ENCODE measurements around the gene STAG3. TPM values are rescaled to one million over a fixed set of nuclear protein-coding genes. Genes with fewer than 3 reads are reported as not detected.

Gene STAG3
- total and polyA plus RNA-seq, 2 of the 4 experiments (the other 2 are of a cell fraction) = 0.36 to 0.65 TPM

DNA sequence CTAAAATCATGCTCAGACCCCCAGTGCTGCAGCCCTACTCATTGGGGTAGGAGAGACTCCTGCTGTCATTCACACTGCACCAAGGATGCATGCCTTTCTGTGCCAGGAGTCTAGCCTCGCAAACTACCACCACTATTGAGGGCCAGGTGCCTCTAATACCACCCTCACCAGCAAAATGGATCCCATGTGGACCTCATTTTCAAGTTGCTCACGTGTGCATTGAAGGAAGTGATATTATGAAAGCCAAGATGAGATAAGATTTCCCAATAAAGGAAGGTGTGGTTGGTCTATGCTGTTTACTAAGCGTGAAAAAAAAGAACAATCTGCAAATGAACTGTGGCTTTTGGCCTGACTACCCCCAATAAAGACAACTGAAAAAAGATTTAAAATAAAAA is 36.2 kb upstream of the STAG3 start:
- Histone ChIP-seq H3K18ac (ENCODE audit: low read depth, low read length) (no peak overlapping the region), H3K27me3 (ENCODE audit: control insufficient read depth, insufficient read depth, low read length) (no peaks in the 10 kb centered on the region), H3K79me1 (ENCODE audit: low read depth in 1 of 2, low read length in 2 of 2) (no peaks in the 10 kb centered on the region), H2AK9ac (replicated peaks; ENCODE audit: low read depth, low read length, poor library complexity) (no peak overlapping the region), H4K20me1 (ENCODE audit: insufficient read depth, low read length) (no peaks in the 10 kb centered on the region), H4K5ac (ENCODE audit: low read depth, low read length) (no peak overlapping the region), H3K36me3 (ENCODE audit: control insufficient read depth, insufficient read depth, low read length) (no peaks in the 10 kb centered on the region), H3K9me1 (ENCODE audit: insufficient read depth, low read length) (no peaks in the 10 kb centered on the region), H3K4ac (ENCODE audit: low read depth, low read length) (no peak overlapping the region), H3K4me3 (ENCODE audit: insufficient read depth, low read depth, low read length) (no peak overlapping the region), H4K91ac (ENCODE audit: insufficient read depth, low read depth, low read length) (no peak overlapping the region), H3K9ac (ENCODE audit: low read depth, low read length) (no peak overlapping the region), H3K27ac (ENCODE audit: insufficient read depth, low read length) (no peak overlapping the region), H2BK15ac (ENCODE audit: low read depth, low read length) (no peak overlapping the region), H3K23ac (ENCODE audit: low read depth, low read length) (no peak overlapping the region), H3K4me2 (ENCODE audit: low read depth, low read length) (no peak overlapping the region), H2BK120ac (ENCODE audit: low read depth, low read length) (no peak overlapping the region), H3K56ac (ENCODE audit: extremely low read depth, insufficient read depth, low read length) (no peak overlapping the region), H2BK5ac (ENCODE audit: low read depth, low read length, poor library complexity, severe bottlenecking) (no peak overlapping the region), H3K4me1 (ENCODE audit: control insufficient read depth, insufficient read depth, low read length) (no peaks in the 10 kb centered on the region), H2AK5ac (ENCODE audit: low read depth, low read length) (no peak overlapping the region), H2BK20ac (ENCODE audit: low read depth, low read length) (no peak overlapping the region), H4K8ac (ENCODE audit: low read depth in 2 of 2, low read length in 2 of 2) (no peak overlapping the region), H2AFZ (replicated peaks; ENCODE audit: low read length, poor library complexity) (peak overlapping the region; percentile 33), H3K14ac (replicated peaks; ENCODE audit: low read depth, low read length) (no peak overlapping the region), H3K9me3 (ENCODE audit: control insufficient read depth, insufficient read depth, low read length) (no peaks in the 10 kb centered on the region)
- no peak for TF ChIP-seq POLR2A (IDR thresholded peaks at IDR 0.05; ENCODE audit: low read depth, low read length)
- TF ChIP-seq, protein P1, sequence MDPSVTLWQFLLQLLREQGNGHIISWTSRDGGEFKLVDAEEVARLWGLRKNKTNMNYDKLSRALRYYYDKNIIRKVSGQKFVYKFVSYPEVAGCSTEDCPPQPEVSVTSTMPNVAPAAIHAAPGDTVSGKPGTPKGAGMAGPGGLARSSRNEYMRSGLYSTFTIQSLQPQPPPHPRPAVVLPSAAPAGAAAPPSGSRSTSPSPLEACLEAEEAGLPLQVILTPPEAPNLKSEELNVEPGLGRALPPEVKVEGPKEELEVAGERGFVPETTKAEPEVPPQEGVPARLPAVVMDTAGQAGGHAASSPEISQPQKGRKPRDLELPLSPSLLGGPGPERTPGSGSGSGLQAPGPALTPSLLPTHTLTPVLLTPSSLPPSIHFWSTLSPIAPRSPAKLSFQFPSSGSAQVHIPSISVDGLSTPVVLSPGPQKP (IDR thresholded peaks at IDR 0.05; ENCODE audit: borderline replicate concordance, low read depth, low read length) = no peak
- no peak for TF ChIP-seq NFE2L2 (IDR thresholded peaks at IDR 0.05; ENCODE audit: low read depth, low read length)
- TF ChIP-seq, protein P2, sequence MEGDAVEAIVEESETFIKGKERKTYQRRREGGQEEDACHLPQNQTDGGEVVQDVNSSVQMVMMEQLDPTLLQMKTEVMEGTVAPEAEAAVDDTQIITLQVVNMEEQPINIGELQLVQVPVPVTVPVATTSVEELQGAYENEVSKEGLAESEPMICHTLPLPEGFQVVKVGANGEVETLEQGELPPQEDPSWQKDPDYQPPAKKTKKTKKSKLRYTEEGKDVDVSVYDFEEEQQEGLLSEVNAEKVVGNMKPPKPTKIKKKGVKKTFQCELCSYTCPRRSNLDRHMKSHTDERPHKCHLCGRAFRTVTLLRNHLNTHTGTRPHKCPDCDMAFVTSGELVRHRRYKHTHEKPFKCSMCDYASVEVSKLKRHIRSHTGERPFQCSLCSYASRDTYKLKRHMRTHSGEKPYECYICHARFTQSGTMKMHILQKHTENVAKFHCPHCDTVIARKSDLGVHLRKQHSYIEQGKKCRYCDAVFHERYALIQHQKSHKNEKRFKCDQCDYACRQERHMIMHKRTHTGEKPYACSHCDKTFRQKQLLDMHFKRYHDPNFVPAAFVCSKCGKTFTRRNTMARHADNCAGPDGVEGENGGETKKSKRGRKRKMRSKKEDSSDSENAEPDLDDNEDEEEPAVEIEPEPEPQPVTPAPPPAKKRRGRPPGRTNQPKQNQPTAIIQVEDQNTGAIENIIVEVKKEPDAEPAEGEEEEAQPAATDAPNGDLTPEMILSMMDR (conservative IDR thresholded peaks at IDR 0.05; ENCODE audit: low read depth, low read length) = no peak
- no peak for TF ChIP-seq RAD21 (IDR thresholded peaks at IDR 0.05; ENCODE audit: low read length)
- TF ChIP-seq, protein P3, sequence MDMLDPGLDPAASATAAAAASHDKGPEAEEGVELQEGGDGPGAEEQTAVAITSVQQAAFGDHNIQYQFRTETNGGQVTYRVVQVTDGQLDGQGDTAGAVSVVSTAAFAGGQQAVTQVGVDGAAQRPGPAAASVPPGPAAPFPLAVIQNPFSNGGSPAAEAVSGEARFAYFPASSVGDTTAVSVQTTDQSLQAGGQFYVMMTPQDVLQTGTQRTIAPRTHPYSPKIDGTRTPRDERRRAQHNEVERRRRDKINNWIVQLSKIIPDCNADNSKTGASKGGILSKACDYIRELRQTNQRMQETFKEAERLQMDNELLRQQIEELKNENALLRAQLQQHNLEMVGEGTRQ (IDR thresholded peaks at IDR 0.05; ENCODE audit: low read depth, low read length) = no peak
- no peak for TF ChIP-seq CEBPB (IDR thresholded peaks at IDR 0.05; ENCODE audit: low read depth, low read length)
- no peak for TF ChIP-seq RFX5 (IDR thresholded peaks at IDR 0.05; ENCODE audit: low read depth, low read length)
- TF ChIP-seq SMC3 (IDR thresholded peaks at IDR 0.05; ENCODE audit: low read depth, low read length) = no peak
- TF ChIP-seq MAZ (IDR thresholded peaks at IDR 0.05; ENCODE audit: borderline replicate concordance, low read depth, low read length) = no peak
- TF ChIP-seq FOS (IDR thresholded peaks at IDR 0.05; ENCODE audit: low read depth, low read length) = no peak
- no peak for TF ChIP-seq BHLHE40 (IDR thresholded peaks at IDR 0.05; ENCODE audit: low read depth, low read length)
- no peak for TF ChIP-seq RCOR1 (IDR thresholded peaks at IDR 0.05; ENCODE audit: insufficient replicate concordance, low read length)
- no peak for TF ChIP-seq MAFK (IDR thresholded peaks at IDR 0.05; ENCODE audit: low read depth, low read length)
- no CpG with 5 or more reads among the region's 3 CpGs for WGBS, 2 experiments (ENCODE audit: extremely low coverage in 2 of 2, insufficient read length in 1 of 2)
- intact Hi-C loops (cut with micrococcal nuclease) = no loop called here
- DNase-seq = no peak
- in situ Hi-C loops (cut with MboI; ENCODE audit: low sequenced_read_pairs) = no loop called here
- BruUV-seq (replicated peaks) = no TSS peak
- ChIA-PET CTCF (interaction anchor here (0.9 kb wide), 1 partner anchor 10 kb away, joined by 3 read pairs; no protein-coding TSS in a partner anchor), POLR2A (ENCODE audit: unreplicated experiment) (no interaction called here)
- dilution Hi-C loops (cut with HindIII; ENCODE audit: low sequenced_read_pairs, unreplicated experiment) = no loop called here
- no peak for ATAC-seq (ENCODE audit: low read depth)

All from IMR-90 (cell line).